ENCODE results near the gene LRRC15. TPM values are rescaled to one million over a fixed set of nuclear protein-coding genes. Genes with fewer than 3 reads are reported as not detected.

Gene LRRC15
- total RNA-seq, 4 donors from 2014 or later = 0.79 to 6.7 (median 1.4) TPM

- no peak for TF ChIP-seq CTCF (IDR thresholded peaks at IDR 0.05)
- no peak for TF ChIP-seq POLR2A (IDR thresholded peaks at IDR 0.05)
- 98% methylated on average over 5 to 6 of the region's 6 CpGs for WGBS, 2 donors
Observed at GRCh38 chr3:194387276-194387675, 17.7 kb upstream of the LRRC15 start.

GRCh38 chr3:194386648-194387047 lies 17.1 kb upstream of the LRRC15 start:
- Histone ChIP-seq H3K27me3 (no peaks in the 10 kb centered on the region), H3K4me1 (peaks cover 0 to 3% of the 10 kb centered on the region in 2 donors), H3K36me3 (no peaks in the 10 kb centered on the region), H3K27ac (no peak overlapping the region), H3K9me3 (no peaks in the 10 kb centered on the region), H3K4me3 (replicated peaks in 1 of 3) (no peak overlapping the region)
- 68 to 69% methylated on average over 7 of the region's 7 CpGs for WGBS, 2 donors
- TF ChIP-seq CTCF (IDR thresholded peaks at IDR 0.05) (no peak), POLR2A (IDR thresholded peaks at IDR 0.05) (no peak)
- DNase-seq = no peak
- intact Hi-C loops (cut with DNase I) = no loop called here

More at GRCh38 chr3:194387276-194387675, 17.7 kb upstream of the LRRC15 start:
- DNase-seq = no peak
- no peaks in the 10 kb centered on the region for H3K9me3 ChIP-seq
- intact Hi-C loops (cut with DNase I) = no loop called here
- H3K36me3 ChIP-seq = no peaks in the 10 kb centered on the region
- no peak overlapping the region for H3K27ac ChIP-seq
- H3K27me3 ChIP-seq = no peaks in the 10 kb centered on the region
- no peaks in the 10 kb centered on the region for H3K4me1 ChIP-seq
- no peak overlapping the region for H3K4me3 ChIP-seq (replicated peaks in 1 of 3)

- no peak overlapping the region for H3K27ac ChIP-seq
- 90% methylated on average over 15 of the region's 15 CpGs for WGBS, 2 donors
- no peak for TF ChIP-seq POLR2A (IDR thresholded peaks at IDR 0.05)
- TF ChIP-seq CTCF (IDR thresholded peaks at IDR 0.05) = no peak
- H3K9me3 ChIP-seq = no peaks in the 10 kb centered on the region
- DNase-seq = no peak
- intact Hi-C loops (cut with DNase I) = no loop called here
- peaks cover 0 to 5% of the 10 kb centered on the region in 2 donors for H3K4me1 ChIP-seq
- no peak overlapping the region for H3K4me3 ChIP-seq (replicated peaks in 1 of 3)
- no peaks in the 10 kb centered on the region for H3K36me3 ChIP-seq
- no peaks in the 10 kb centered on the region for H3K27me3 ChIP-seq
Observed at GRCh38 chr3:194386066-194386465, 16.5 kb upstream of the LRRC15 start.

- intact Hi-C loops (cut with DNase I) = no loop called here
- Histone ChIP-seq H3K36me3 (no peaks in the 10 kb centered on the region), H3K4me3 (replicated peaks in 1 of 3) (no peak overlapping the region), H3K9me3 (no peaks in the 10 kb centered on the region), H3K27me3 (no peaks in the 10 kb centered on the region), H3K27ac (no peak overlapping the region), H3K4me1 (peaks cover under 1 to 5% of the 10 kb centered on the region in 2 donors)
- TF ChIP-seq CTCF (IDR thresholded peaks at IDR 0.05) (no peak), POLR2A (IDR thresholded peaks at IDR 0.05) (no peak)
- 88 to 92% methylated on average over 8 to 12 of the region's 12 CpGs for WGBS, 2 donors
- no peak for DNase-seq
Observed at GRCh38 chr3:194384569-194385001, 15.0 kb upstream of the LRRC15 start.

- no peak for DNase-seq
- intact Hi-C loops (cut with DNase I) = no loop called here
- WGBS, 2 donors = 80 to 87% methylated on average over 6 of the region's 6 CpGs
- no peaks in the 10 kb centered on the region for H3K9me3 ChIP-seq
- H3K27ac ChIP-seq = no peak overlapping the region
- peaks cover 4 to 8% of the 10 kb centered on the region in 2 donors for H3K4me1 ChIP-seq
- TF ChIP-seq CTCF (IDR thresholded peaks at IDR 0.05) (no peak), POLR2A (IDR thresholded peaks at IDR 0.05) (no peak)
- no peaks in the 10 kb centered on the region for H3K36me3 ChIP-seq
- H3K27me3 ChIP-seq = no peaks in the 10 kb centered on the region
- no peak overlapping the region for H3K4me3 ChIP-seq (replicated peaks in 1 of 3)
Observed at GRCh38 chr3:194384156-194384555, 14.6 kb upstream of the LRRC15 start.

Measured in thyroid gland (tissue), 4 donors.